HEK293 (cell line): ENCODE results near the gene PIK3IP1.

Experiments used
- CTCF ChIA-PET: fragments of 350-600 bp; formaldehyde crosslinking; extraction: SDS; loops from one replicate; lab custom pipeline; 2021; ENCODE audit warnings: antibody characterized with exemption; lab: Yijun Ruan, JAX
- POLR2A ChIA-PET: fragments of 300-600 bp; formaldehyde crosslinking; extraction: SDS; loops from one replicate; lab custom pipeline; 2020; ENCODE audit warnings: antibody characterized with exemption, inconsistent platforms; lab: Yijun Ruan, JAX
- H3K27ac ChIP-seq: fragments of 200-500 bp; sonication (Bioruptor generic); 2 replicates; pipeline ENCODE4 v1.5.1; 2014; ENCODE audit warnings: low read depth, low read length, control low read depth, inconsistent platforms; ENCODE audit errors: extremely low read depth
- H3K36me3 ChIP-seq, 2 experiments: fragments of 200-500 bp in 1 of 2; sonication (Bioruptor generic) in 1 of 2; 1 replicate in 1 of 2; 2 replicates in 1 of 2; pipeline ENCODE4 v1.5.1; 2014 to 2017; ENCODE audit warnings: inconsistent platforms in 2 of 2, low read length in 2 of 2; ENCODE audit not compliant: control insufficient read depth in 2 of 2, insufficient read depth in 1 of 2
- H3K4me1 ChIP-seq: fragments of 200-500 bp; sonication (Bioruptor generic); 2 replicates; pipeline ENCODE4 v1.5.1; 2014; ENCODE audit warnings: mild to moderate bottlenecking, low read length, inconsistent platforms; ENCODE audit not compliant: control insufficient read depth, insufficient read depth
- H3K4me3 ChIP-seq: 2 replicates; pipeline ENCODE4 v1.5.1; 2011; ENCODE audit warnings: low read depth, mild to moderate bottlenecking, control low read depth, low read length, moderate library complexity
- H3K9me3 ChIP-seq: fragments of 200-500 bp; sonication (Bioruptor generic); 2 replicates; pipeline ENCODE4 v1.5.1; 2014; ENCODE audit warnings: low read depth, low read length, inconsistent platforms; ENCODE audit not compliant: control insufficient read depth, insufficient read depth
- GLIS2 ChIP-seq: fragments of 450-650 bp; formaldehyde crosslinking; IDR thresholded peaks from 2 replicates; pipeline ENCODE4 v1.5.1; 2016; ENCODE audit warnings: missing biosample characterization, missing genetic modification characterization
- YY1 ChIP-seq: fragments of 450-650 bp; formaldehyde crosslinking; IDR thresholded peaks from 2 replicates; pipeline ENCODE4 v1.5.1; 2018; ENCODE audit warnings: missing biosample characterization, missing genetic modification characterization
- ZBTB17 ChIP-seq: fragments of 450-650 bp; formaldehyde crosslinking; IDR thresholded peaks from 2 replicates; pipeline ENCODE4 v1.5.1; 2016; ENCODE audit warnings: missing biosample characterization, missing genetic modification characterization
- ZBTB20 ChIP-seq: fragments of 450-650 bp; formaldehyde crosslinking; IDR thresholded peaks from 2 replicates; pipeline ENCODE4 v1.5.1; 2016; ENCODE audit warnings: missing biosample characterization, missing genetic modification characterization
- ZBTB48 ChIP-seq: fragments of 450-650 bp; formaldehyde crosslinking; IDR thresholded peaks from 2 replicates; pipeline ENCODE4 v1.5.1; 2016; ENCODE audit warnings: missing biosample characterization, missing genetic modification characterization
- ZIC2 ChIP-seq: fragments of 450-650 bp; formaldehyde crosslinking; IDR thresholded peaks from 2 replicates; pipeline ENCODE4 v1.5.1; 2016; ENCODE audit warnings: missing biosample characterization, missing genetic modification characterization
- ZNF16 ChIP-seq: fragments of 450-650 bp; formaldehyde crosslinking; IDR thresholded peaks from 2 replicates; pipeline ENCODE4 v1.5.1; 2016; ENCODE audit warnings: low read depth, missing biosample characterization, missing genetic modification characterization
- ZNF311 ChIP-seq: fragments of 450-650 bp; formaldehyde crosslinking; IDR thresholded peaks from 2 replicates; pipeline ENCODE4 v1.5.1; 2017; ENCODE audit warnings: missing biosample characterization, missing genetic modification characterization, borderline replicate concordance
- ZNF37A ChIP-seq: fragments of 450-650 bp; IDR thresholded peaks from 2 replicates; pipeline ENCODE4 v1.5.1; 2018; ENCODE audit warnings: missing biosample characterization, missing genetic modification characterization
- ZNF433 ChIP-seq: fragments of 450-650 bp; formaldehyde crosslinking; IDR thresholded peaks from 2 replicates; pipeline ENCODE4 v1.5.1; 2016; ENCODE audit warnings: missing biosample characterization, missing genetic modification characterization, low read depth
- ZNF473 ChIP-seq: fragments of 450-650 bp; formaldehyde crosslinking; IDR thresholded peaks from 2 replicates; pipeline ENCODE4 v1.5.1; 2017; ENCODE audit warnings: missing biosample characterization, missing genetic modification characterization
- ZNF501 ChIP-seq: fragments of 450-650 bp; formaldehyde crosslinking; IDR thresholded peaks from 2 replicates; pipeline ENCODE4 v1.5.1; 2016; ENCODE audit warnings: missing biosample characterization, missing genetic modification characterization
- ZNF530 ChIP-seq: fragments of 450-650 bp; formaldehyde crosslinking; IDR thresholded peaks from 2 replicates; pipeline ENCODE4 v1.5.1; 2016; ENCODE audit warnings: low read depth, missing biosample characterization, missing genetic modification characterization
- ZNF621 ChIP-seq: fragments of 450-650 bp; formaldehyde crosslinking; IDR thresholded peaks from 2 replicates; pipeline ENCODE4 v1.5.1; 2017; ENCODE audit warnings: missing biosample characterization, missing genetic modification characterization
- ZNF654 ChIP-seq: fragments of 450-650 bp; formaldehyde crosslinking; IDR thresholded peaks from 2 replicates; pipeline ENCODE4 v1.5.1; 2016; ENCODE audit warnings: low read depth, missing biosample characterization, missing genetic modification characterization
- ZNF664 ChIP-seq: fragments of 450-650 bp; formaldehyde crosslinking; IDR thresholded peaks from 2 replicates; pipeline ENCODE4 v1.5.1; 2016; ENCODE audit warnings: missing biosample characterization, missing genetic modification characterization
- ZNF792 ChIP-seq: fragments of 450-650 bp; formaldehyde crosslinking; IDR thresholded peaks from 2 replicates; pipeline ENCODE4 v1.5.1; 2016; ENCODE audit warnings: missing biosample characterization, missing genetic modification characterization
- ZNF837 ChIP-seq: fragments of 450-650 bp; formaldehyde crosslinking; IDR thresholded peaks from 2 replicates; pipeline ENCODE4 v1.5.1; 2016; ENCODE audit warnings: missing biosample characterization, missing genetic modification characterization
- TF ChIP-seq, protein P1 (sequence below): fragments of 450-650 bp; formaldehyde crosslinking; IDR thresholded peaks from 2 replicates; pipeline ENCODE4 v1.5.1; 2016; ENCODE audit warnings: missing biosample characterization, missing genetic modification characterization
- TF ChIP-seq, protein P2 (sequence below): fragments of 450-650 bp; formaldehyde crosslinking; IDR thresholded peaks from 2 replicates; pipeline ENCODE4 v1.5.1; 2017; ENCODE audit warnings: missing biosample characterization, mild to moderate bottlenecking, missing genetic modification characterization, moderate library complexity
- TF ChIP-seq, protein P3 (sequence below): fragments of 450-650 bp; formaldehyde crosslinking; IDR thresholded peaks from 2 replicates; pipeline ENCODE4 v1.5.1; 2016; ENCODE audit warnings: missing biosample characterization, missing genetic modification characterization, borderline replicate concordance
- TF ChIP-seq, protein P4 (sequence below): fragments of 450-650 bp; formaldehyde crosslinking; IDR thresholded peaks from 2 replicates; pipeline ENCODE4 v1.5.1; 2016; ENCODE audit warnings: missing biosample characterization, missing genetic modification characterization
- TF ChIP-seq, protein P5 (sequence below): sonication (generic); formaldehyde crosslinking; IDR thresholded peaks from 2 replicates; pipeline ENCODE4 v1.8.1; 2022; ENCODE audit warnings: mild to moderate bottlenecking, moderate library complexity, missing genetic modification reagents

PIK3IP1 gene

DNA sequence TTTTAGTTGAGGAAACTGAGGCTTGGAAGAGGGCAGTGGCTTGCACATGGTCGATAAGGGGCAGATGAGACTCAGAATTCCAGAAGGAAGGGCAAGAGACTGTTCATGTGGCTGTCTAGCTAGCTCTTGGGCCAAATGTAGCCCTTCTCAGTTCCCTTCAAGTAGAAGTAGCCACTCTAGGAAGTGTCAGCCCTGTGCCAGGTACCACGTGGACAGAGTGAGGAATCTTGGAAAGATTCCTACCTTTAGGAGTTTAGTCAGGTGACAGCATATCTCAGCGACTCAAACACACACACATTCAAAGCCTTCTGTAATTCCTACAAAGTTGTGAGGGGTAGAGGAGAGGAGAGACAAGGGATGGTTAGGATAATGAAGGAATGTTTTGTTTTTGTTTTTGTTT lies 18.3 kb downstream of the PIK3IP1 start:
- no peak overlapping the region for H3K27ac ChIP-seq
- CTCF ChIA-PET = interaction anchor here (0.6 to 6.9 kb wide), 19 partner anchors 9 to 192 kb away, joined by 3 to 117 read pairs (median 6); partner anchors contain the start of genes LIMK2, PIK3IP1, SELENOM and SMTN
- H3K9me3 ChIP-seq = no peaks in the 10 kb centered on the region
- H3K36me3 ChIP-seq = peaks cover 13 to 81% of the 10 kb centered on the region in 2 experiments
- POLR2A ChIA-PET = interaction anchor here (1.0 to 1.6 kb wide), 2 partner anchors 85 to 167 kb away, joined by 3 to 4 read pairs; partner anchors contain the start of gene SELENOM
- H3K4me1 ChIP-seq = no peaks in the 10 kb centered on the region
- TF ChIP-seq ZNF16 (tag by site-specific recombination) (no peak), ZBTB17 (tag by site-specific recombination) (no peak), ZNF621 (tag by site-specific recombination) (no peak), ZNF530 (tag by site-specific recombination) (no peak), GLIS2 (tag by site-specific recombination) (no peak), ZNF792 (tag by site-specific recombination) (no peak), ZNF433 (tag by site-specific recombination) (no peak), ZNF37A (tag by site-specific recombination) (no peak), ZBTB20 (tag by site-specific recombination) (no peak)
- TF ChIP-seq, protein P1, sequence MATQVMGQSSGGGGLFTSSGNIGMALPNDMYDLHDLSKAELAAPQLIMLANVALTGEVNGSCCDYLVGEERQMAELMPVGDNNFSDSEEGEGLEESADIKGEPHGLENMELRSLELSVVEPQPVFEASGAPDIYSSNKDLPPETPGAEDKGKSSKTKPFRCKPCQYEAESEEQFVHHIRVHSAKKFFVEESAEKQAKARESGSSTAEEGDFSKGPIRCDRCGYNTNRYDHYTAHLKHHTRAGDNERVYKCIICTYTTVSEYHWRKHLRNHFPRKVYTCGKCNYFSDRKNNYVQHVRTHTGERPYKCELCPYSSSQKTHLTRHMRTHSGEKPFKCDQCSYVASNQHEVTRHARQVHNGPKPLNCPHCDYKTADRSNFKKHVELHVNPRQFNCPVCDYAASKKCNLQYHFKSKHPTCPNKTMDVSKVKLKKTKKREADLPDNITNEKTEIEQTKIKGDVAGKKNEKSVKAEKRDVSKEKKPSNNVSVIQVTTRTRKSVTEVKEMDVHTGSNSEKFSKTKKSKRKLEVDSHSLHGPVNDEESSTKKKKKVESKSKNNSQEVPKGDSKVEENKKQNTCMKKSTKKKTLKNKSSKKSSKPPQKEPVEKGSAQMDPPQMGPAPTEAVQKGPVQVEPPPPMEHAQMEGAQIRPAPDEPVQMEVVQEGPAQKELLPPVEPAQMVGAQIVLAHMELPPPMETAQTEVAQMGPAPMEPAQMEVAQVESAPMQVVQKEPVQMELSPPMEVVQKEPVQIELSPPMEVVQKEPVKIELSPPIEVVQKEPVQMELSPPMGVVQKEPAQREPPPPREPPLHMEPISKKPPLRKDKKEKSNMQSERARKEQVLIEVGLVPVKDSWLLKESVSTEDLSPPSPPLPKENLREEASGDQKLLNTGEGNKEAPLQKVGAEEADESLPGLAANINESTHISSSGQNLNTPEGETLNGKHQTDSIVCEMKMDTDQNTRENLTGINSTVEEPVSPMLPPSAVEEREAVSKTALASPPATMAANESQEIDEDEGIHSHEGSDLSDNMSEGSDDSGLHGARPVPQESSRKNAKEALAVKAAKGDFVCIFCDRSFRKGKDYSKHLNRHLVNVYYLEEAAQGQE (tag by site-specific recombination) = no peak
- TF ChIP-seq, protein P2, sequence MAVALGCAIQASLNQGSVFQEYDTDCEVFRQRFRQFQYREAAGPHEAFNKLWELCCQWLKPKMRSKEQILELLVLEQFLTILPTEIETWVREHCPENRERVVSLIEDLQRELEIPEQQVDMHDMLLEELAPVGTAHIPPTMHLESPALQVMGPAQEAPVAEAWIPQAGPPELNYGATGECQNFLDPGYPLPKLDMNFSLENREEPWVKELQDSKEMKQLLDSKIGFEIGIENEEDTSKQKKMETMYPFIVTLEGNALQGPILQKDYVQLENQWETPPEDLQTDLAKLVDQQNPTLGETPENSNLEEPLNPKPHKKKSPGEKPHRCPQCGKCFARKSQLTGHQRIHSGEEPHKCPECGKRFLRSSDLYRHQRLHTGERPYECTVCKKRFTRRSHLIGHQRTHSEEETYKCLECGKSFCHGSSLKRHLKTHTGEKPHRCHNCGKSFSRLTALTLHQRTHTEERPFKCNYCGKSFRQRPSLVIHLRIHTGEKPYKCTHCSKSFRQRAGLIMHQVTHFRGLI (tag by site-specific recombination) = no peak
- TF ChIP-seq, protein P3, sequence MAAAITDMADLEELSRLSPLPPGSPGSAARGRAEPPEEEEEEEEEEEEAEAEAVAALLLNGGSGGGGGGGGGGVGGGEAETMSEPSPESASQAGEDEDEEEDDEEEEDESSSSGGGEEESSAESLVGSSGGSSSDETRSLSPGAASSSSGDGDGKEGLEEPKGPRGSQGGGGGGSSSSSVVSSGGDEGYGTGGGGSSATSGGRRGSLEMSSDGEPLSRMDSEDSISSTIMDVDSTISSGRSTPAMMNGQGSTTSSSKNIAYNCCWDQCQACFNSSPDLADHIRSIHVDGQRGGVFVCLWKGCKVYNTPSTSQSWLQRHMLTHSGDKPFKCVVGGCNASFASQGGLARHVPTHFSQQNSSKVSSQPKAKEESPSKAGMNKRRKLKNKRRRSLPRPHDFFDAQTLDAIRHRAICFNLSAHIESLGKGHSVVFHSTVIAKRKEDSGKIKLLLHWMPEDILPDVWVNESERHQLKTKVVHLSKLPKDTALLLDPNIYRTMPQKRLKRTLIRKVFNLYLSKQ (tag by site-specific recombination) = no peak
- no peak overlapping the region for H3K4me3 ChIP-seq

DNA sequence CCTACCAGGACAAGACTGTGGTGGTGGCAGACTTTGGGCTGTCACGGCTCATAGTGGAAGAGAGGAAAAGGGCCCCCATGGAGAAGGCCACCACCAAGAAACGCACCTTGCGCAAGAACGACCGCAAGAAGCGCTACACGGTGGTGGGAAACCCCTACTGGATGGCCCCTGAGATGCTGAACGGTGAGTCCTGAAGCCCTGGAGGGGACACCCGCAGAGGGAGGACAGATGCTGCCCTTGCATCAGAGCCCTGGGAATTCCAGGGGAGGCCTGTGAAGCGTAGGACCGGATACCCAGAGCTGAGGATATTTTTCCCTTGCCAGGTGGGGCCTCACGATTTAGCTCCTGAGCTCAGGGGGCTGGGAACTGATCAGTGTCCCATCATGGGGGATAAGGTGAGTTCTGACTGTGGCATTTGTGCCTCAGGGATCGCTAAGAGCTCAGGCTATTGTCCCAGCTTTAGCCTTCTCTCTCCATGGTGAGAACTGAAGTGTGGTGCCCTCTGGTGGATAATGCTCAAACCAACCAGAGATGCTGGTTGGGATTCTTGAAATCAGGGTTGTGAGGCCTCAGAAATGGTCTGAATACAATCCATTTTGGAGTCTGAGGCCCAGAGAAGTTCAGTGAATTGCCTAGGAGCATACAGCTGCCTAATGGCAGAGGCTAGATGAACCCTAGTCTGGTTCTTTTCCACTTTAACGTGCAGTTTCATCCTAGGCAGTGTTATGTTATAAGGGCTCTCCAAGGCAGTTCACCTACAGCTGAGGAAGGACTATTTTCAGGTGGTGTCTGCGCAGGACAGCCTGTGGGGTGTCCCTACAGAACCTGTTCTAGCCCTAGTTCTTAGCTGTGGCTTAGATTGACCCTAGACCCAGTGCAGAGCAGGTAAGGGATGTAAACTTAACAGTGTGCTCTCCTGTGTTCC lies 19.5 kb downstream of the PIK3IP1 start:
- POLR2A ChIA-PET = interaction anchor here (1.0 to 1.6 kb wide), 5 partner anchors 13 to 165 kb away, joined by 3 to 9 read pairs (median 4); partner anchors contain the start of genes LIMK2 and SELENOM
- Histone ChIP-seq H3K9me3 (no peaks in the 10 kb centered on the region), H3K36me3 (peaks cover 13 to 80% of the 10 kb centered on the region in 2 experiments), H3K4me1 (no peaks in the 10 kb centered on the region), H3K27ac (no peak overlapping the region), H3K4me3 (no peak overlapping the region)
- CTCF ChIA-PET = interaction anchor here (0.5 to 6.9 kb wide), 60 partner anchors 10 to 1181 kb away, joined by 3 to 117 read pairs (median 4); partner anchors contain the start of genes LIMK2, PIK3IP1, RNF185 and SELENOM
- TF ChIP-seq ZNF501 (tag by site-specific recombination) = no peak
- peak; percentile 45 for TF ChIP-seq ZIC2 (tag by site-specific recombination)
- no peak for TF ChIP-seq ZNF837 (tag by site-specific recombination)
- peak; percentile 69 for TF ChIP-seq ZNF654 (tag by site-specific recombination)
- no peak for TF ChIP-seq ZNF311 (tag by site-specific recombination)
- TF ChIP-seq, protein P4, sequence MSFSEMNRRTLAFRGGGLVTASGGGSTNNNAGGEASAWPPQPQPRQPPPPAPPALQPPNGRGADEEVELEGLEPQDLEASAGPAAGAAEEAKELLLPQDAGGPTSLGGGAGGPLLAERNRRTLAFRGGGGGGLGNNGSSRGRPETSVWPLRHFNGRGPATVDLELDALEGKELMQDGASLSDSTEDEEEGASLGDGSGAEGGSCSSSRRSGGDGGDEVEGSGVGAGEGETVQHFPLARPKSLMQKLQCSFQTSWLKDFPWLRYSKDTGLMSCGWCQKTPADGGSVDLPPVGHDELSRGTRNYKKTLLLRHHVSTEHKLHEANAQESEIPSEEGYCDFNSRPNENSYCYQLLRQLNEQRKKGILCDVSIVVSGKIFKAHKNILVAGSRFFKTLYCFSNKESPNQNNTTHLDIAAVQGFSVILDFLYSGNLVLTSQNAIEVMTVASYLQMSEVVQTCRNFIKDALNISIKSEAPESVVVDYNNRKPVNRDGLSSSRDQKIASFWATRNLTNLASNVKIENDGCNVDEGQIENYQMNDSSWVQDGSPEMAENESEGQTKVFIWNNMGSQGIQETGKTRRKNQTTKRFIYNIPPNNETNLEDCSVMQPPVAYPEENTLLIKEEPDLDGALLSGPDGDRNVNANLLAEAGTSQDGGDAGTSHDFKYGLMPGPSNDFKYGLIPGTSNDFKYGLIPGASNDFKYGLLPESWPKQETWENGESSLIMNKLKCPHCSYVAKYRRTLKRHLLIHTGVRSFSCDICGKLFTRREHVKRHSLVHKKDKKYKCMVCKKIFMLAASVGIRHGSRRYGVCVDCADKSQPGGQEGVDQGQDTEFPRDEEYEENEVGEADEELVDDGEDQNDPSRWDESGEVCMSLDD (tag by site-specific recombination) = no peak
- TF ChIP-seq YY1 (tag by site-specific recombination) = no peak
- no peak for TF ChIP-seq ZNF664
- no peak for TF ChIP-seq ZBTB48 (tag by site-specific recombination)
- TF ChIP-seq, protein P5, sequence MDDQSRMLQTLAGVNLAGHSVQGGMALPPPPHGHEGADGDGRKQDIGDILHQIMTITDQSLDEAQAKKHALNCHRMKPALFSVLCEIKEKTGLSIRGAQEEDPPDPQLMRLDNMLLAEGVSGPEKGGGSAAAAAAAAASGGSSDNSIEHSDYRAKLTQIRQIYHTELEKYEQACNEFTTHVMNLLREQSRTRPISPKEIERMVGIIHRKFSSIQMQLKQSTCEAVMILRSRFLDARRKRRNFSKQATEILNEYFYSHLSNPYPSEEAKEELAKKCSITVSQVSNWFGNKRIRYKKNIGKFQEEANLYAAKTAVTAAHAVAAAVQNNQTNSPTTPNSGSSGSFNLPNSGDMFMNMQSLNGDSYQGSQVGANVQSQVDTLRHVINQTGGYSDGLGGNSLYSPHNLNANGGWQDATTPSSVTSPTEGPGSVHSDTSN = 0 out of 2 replicates have a peak, but pooled peaks have one; percentile 25
- TF ChIP-seq ZNF473 = no peak
